Forelimb muscle (tissue), 1 donor: Measurements from ENCODE around the gene R3HDM2. TPM values are rescaled to one million over a fixed set of nuclear protein-coding genes. Genes with fewer than 3 reads are reported as not detected.

Experiments used
- polyA plus RNA-seq: library from polyadenylated mRNA; unstranded; fragments of 120-200 nt; gene quantifications from one replicate; pipeline ENCODE4 v1.2.1, GENCODE V29; 2013; ENCODE audit not compliant: insufficient read length

R3HDM2 gene
- polyA plus RNA-seq, 1 donor: 50.1 TPM

Other genes with a start within 250 kb of the R3HDM2 start
- 2.8 TPM for gene NXPH4, start 214.2 kb downstream of the R3HDM2 start, polyA plus RNA-seq
- gene SHMT2, start 201.3 kb downstream of the R3HDM2 start, polyA plus RNA-seq: 64.4 TPM
- gene STAC3, start 179.9 kb downstream of the R3HDM2 start, polyA plus RNA-seq: 488 TPM
- gene INHBC, start 3.7 kb upstream of the R3HDM2 start, polyA plus RNA-seq: 0.25 TPM
- 3.8 TPM for gene INHBE, start 24.3 kb upstream of the R3HDM2 start, polyA plus RNA-seq
- 11.2 TPM for gene GLI1, start 28.7 kb upstream of the R3HDM2 start, polyA plus RNA-seq
- 4.2 TPM for gene ARHGAP9, start 48.8 kb upstream of the R3HDM2 start, polyA plus RNA-seq
- 83.8 TPM for gene MARS1, start 57.0 kb upstream of the R3HDM2 start, polyA plus RNA-seq
- gene DDIT3, start 89.5 kb upstream of the R3HDM2 start, polyA plus RNA-seq: 12.6 TPM
- gene MBD6, start 91.8 kb upstream of the R3HDM2 start, polyA plus RNA-seq: 43.1 TPM
- gene DCTN2, start 116.1 kb upstream of the R3HDM2 start, polyA plus RNA-seq: 148 TPM
- gene KIF5A, start 119.0 kb upstream of the R3HDM2 start, polyA plus RNA-seq: 0.03 TPM
- gene PIP4K2C, start 160.1 kb upstream of the R3HDM2 start, polyA plus RNA-seq: 10.6 TPM
- 22.4 TPM for gene DTX3, start 173.8 kb upstream of the R3HDM2 start, polyA plus RNA-seq
- gene ARHGEF25, start 180.4 kb upstream of the R3HDM2 start, polyA plus RNA-seq: 25.4 TPM
- gene B4GALNT1, start 202.2 kb upstream of the R3HDM2 start, polyA plus RNA-seq: 2.1 TPM